HCT116 (cell line): ENCODE data around the gene APOBEC3G. TPM values are rescaled to one million over a fixed set of nuclear protein-coding genes. Genes with fewer than 3 reads are reported as not detected.

Experiments used
- ATAC-seq: fragments of 200-7000 bp; cut with Tn5 transposase; 2 replicates; pipeline ENCODE4 v1.9.1; 2020; ENCODE audit warnings: mild to moderate bottlenecking, moderate library complexity
- BruUV-seq: library from RNA; stranded (reverse); fragments of 400-500 nt; replicated peaks from 2 replicates; lab custom pipeline; 2021; lab: Mats Ljungman, UMichigan
- CTCF ChIA-PET: fragments of 300-600 bp; sonication (Branson Sonifier 250); formaldehyde crosslinking; loops from one replicate; lab custom pipeline; 2021; ENCODE audit warnings: antibody characterized with exemption; lab: Charles Lee
- POLR2A ChIA-PET: fragments of 300-600, 350-600 bp; sonication (Branson Sonifier 250); formaldehyde crosslinking; loops from one replicate; lab custom pipeline; 2021; ENCODE audit warnings: antibody characterized with exemption; lab: Charles Lee
- RAD21 ChIA-PET, 2 experiments: fragments of 300-600 bp; sonication (Branson Sonifier 250); formaldehyde crosslinking; loops; one replicate each; lab custom pipeline; 2023; ENCODE audit warnings: low total read pairs in 2 of 2; ENCODE audit not compliant: uncharacterized antibody in 2 of 2, unreplicated experiment in 2 of 2, low non-redundant PET in 1 of 2; lab: Charles Lee
- DNase-seq: peaks from one replicate; pipeline ENCODE4 v3.0.0-alpha.2; 2010; ENCODE audit warnings: low read depth, low spot score
- H2AFZ ChIP-seq: fragments of 200-600 bp; shearing (Covaris generic), sonication (generic); 2 replicates; pipeline ENCODE4 v1.6.1; 2017; ENCODE audit warnings: low read depth, mixed run types, mixed read lengths, antibody characterized with exemption, low read length; ENCODE audit not compliant: poor library complexity, severe bottlenecking
- H3K27ac ChIP-seq: 2 replicates; pipeline ENCODE4 v1.5.1; 2012; ENCODE audit warnings: low read depth, low read length
- H3K27me3 ChIP-seq: fragments of 200-600 bp; sonication (generic); 2 replicates; pipeline ENCODE4 v1.6.1; 2016; ENCODE audit warnings: mixed run types, low read length, mixed read lengths; ENCODE audit not compliant: insufficient read depth
- H3K36me3 ChIP-seq, 2 experiments: fragments of 200-500 bp in 1 of 2; fragments of 200-600 bp in 1 of 2; sonication (Bioruptor generic) in 1 of 2; sonication (generic) in 1 of 2; 2 replicates each; pipeline versions ENCODE4 v1.5.1 to v1.6.1; 2014 to 2016; ENCODE audit warnings: low read length in 2 of 2, inconsistent platforms in 1 of 2, mixed read lengths in 1 of 2, mixed run types in 1 of 2; ENCODE audit not compliant: insufficient read depth in 2 of 2, control insufficient read depth in 1 of 2
- H3K4me1 ChIP-seq, 2 experiments: fragments of 200-600 bp in 1 of 2; sonication (generic) in 1 of 2; 2 replicates each; pipeline versions ENCODE4 v1.5.1 to v1.6.1; 2012 to 2017; ENCODE audit warnings: low read length in 2 of 2, inconsistent platforms in 1 of 2, mild to moderate bottlenecking in 1 of 2, mixed read lengths in 1 of 2, mixed run types in 1 of 2, moderate library complexity in 1 of 2; ENCODE audit not compliant: insufficient read depth in 2 of 2, control insufficient read depth in 1 of 2
- H3K4me2 ChIP-seq: fragments of 200-600 bp; sonication (generic); 2 replicates; pipeline ENCODE4 v1.6.1; 2017; ENCODE audit warnings: mixed run types, low read length, mixed read lengths
- H3K4me3 ChIP-seq, 2 experiments: fragments of 200-600 bp in 1 of 2; sonication (generic) in 1 of 2; replicated peaks in 1 of 2; 2 replicates each; pipeline ENCODE4 v1.5.1; 2011 to 2016; ENCODE audit warnings: low read length in 2 of 2, control low read depth in 1 of 2, low read depth in 1 of 2, mild to moderate bottlenecking in 1 of 2, mixed read lengths in 1 of 2, mixed run types in 1 of 2
- H3K79me2 ChIP-seq: fragments of 200-600 bp; sonication (generic); 2 replicates; pipeline ENCODE4 v1.6.1; 2017; ENCODE audit warnings: mild to moderate bottlenecking, mixed run types, low read length, moderate library complexity, mixed read lengths; ENCODE audit not compliant: insufficient read depth
- H3K9ac ChIP-seq: fragments of 200-600 bp; sonication (generic); 2 replicates; pipeline ENCODE4 v1.6.1; 2016; ENCODE audit warnings: low read length, mixed read lengths
- H3K9me2 ChIP-seq: fragments of 200-600 bp; sonication (generic), shearing (Covaris generic); 2 replicates; pipeline ENCODE4 v1.6.1; 2017; ENCODE audit warnings: mixed run types, mild to moderate bottlenecking, moderate library complexity; ENCODE audit not compliant: insufficient read depth
- H3K9me3 ChIP-seq, 2 experiments: fragments of 200-500 bp in 1 of 2; fragments of 200-600 bp in 1 of 2; sonication (Bioruptor generic) in 1 of 2; sonication (generic) in 1 of 2; 2 replicates each; pipeline ENCODE4 v1.6.1; 2014 to 2017; ENCODE audit warnings: low read length in 2 of 2, mixed read lengths in 2 of 2, inconsistent platforms in 1 of 2, low read depth in 1 of 2, mild to moderate bottlenecking in 1 of 2, mixed run types in 1 of 2, moderate library complexity in 1 of 2; ENCODE audit not compliant: control insufficient read depth in 1 of 2, insufficient read depth in 1 of 2
- H4K20me1 ChIP-seq: fragments of 200-600 bp; sonication (generic), shearing (Covaris generic); 2 replicates; pipeline ENCODE4 v1.6.1; 2017; ENCODE audit warnings: mixed run types, mild to moderate bottlenecking, moderate library complexity; ENCODE audit not compliant: insufficient read depth
- ATF3 ChIP-seq: IDR thresholded peaks from 2 replicates; pipeline ENCODE4 v1.6.1; 2012
- CBX3 ChIP-seq: IDR thresholded peaks from 2 replicates; pipeline ENCODE4 v1.6.1; 2012; ENCODE audit warnings: low read depth
- CEBPB ChIP-seq: IDR thresholded peaks from 2 replicates; pipeline ENCODE4 v1.6.1; 2012; ENCODE audit warnings: low read depth
- CTCF ChIP-seq, 3 experiments: fragments of 200-600 bp in 1 of 3; sonication (generic) in 1 of 3; IDR thresholded peaks in 2 of 3; conservative IDR thresholded peaks in 1 of 3; 2 replicates each; pipeline ENCODE4 v1.5.1; 2012 to 2017; ENCODE audit warnings: low read depth in 2 of 3, low read length in 2 of 3, antibody characterized with exemption in 1 of 3, borderline replicate concordance in 1 of 3, control low read depth in 1 of 3, mild to moderate bottlenecking in 1 of 3, mixed read lengths in 1 of 3, mixed run types in 1 of 3, moderate library complexity in 1 of 3; ENCODE audit not compliant: insufficient read depth in 1 of 3
- ELF1 ChIP-seq: IDR thresholded peaks from 2 replicates; pipeline ENCODE4 v1.6.1; 2012; ENCODE audit warnings: low read depth, borderline replicate concordance
- EZH2 ChIP-seq: fragments of 200-600 bp; sonication (generic); IDR thresholded peaks from 2 replicates; pipeline ENCODE4 v1.6.1; 2017; ENCODE audit warnings: antibody characterized with exemption, mixed run types
- EZH2phosphoT487 ChIP-seq: fragments of 200-600 bp; IDR thresholded peaks from 2 replicates; pipeline ENCODE4 v1.6.1; 2018; ENCODE audit warnings: antibody characterized with exemption, borderline replicate concordance
- FOSL1 ChIP-seq: IDR thresholded peaks from 2 replicates; pipeline ENCODE4 v1.6.1; 2012; ENCODE audit warnings: low read depth
- JUND ChIP-seq: IDR thresholded peaks from 2 replicates; pipeline ENCODE4 v1.6.1; 2012
- MAX ChIP-seq: IDR thresholded peaks from 2 replicates; pipeline ENCODE4 v1.6.1; 2012
- POLR2A ChIP-seq: IDR thresholded peaks from 2 replicates; pipeline ENCODE4 v1.7.0; 2011; ENCODE audit warnings: borderline replicate concordance; ENCODE audit not compliant: insufficient read depth, insufficient read length; ENCODE audit errors: extremely low read depth
- POLR2AphosphoS5 ChIP-seq: IDR thresholded peaks from 2 replicates; pipeline ENCODE4 v1.6.1; 2011; ENCODE audit warnings: mild to moderate bottlenecking, low read depth, low read length, moderate library complexity
- REST ChIP-seq: IDR thresholded peaks from 2 replicates; pipeline ENCODE4 v1.6.1; 2012; ENCODE audit warnings: low read depth
- SIN3A ChIP-seq: IDR thresholded peaks from 2 replicates; pipeline ENCODE4 v1.6.1; 2012; ENCODE audit warnings: low read depth
- TCF7L2 ChIP-seq: IDR thresholded peaks from 2 replicates; pipeline ENCODE4 v1.7.0; 2011; ENCODE audit warnings: borderline replicate concordance, inconsistent platforms; ENCODE audit not compliant: insufficient read depth, insufficient read length; ENCODE audit errors: extremely low read depth
- YY1 ChIP-seq: IDR thresholded peaks from 2 replicates; pipeline ENCODE4 v1.6.1; 2011; ENCODE audit warnings: low read length, low read depth, moderate library complexity, mild to moderate bottlenecking; ENCODE audit not compliant: insufficient replicate concordance; ENCODE audit errors: extremely low read depth
- ZBTB33 ChIP-seq: IDR thresholded peaks from 2 replicates; pipeline ENCODE4 v1.6.1; 2011; ENCODE audit warnings: mild to moderate bottlenecking, low read length, moderate library complexity; ENCODE audit not compliant: insufficient replicate concordance; ENCODE audit errors: extremely low read depth
- ZFX ChIP-seq: fragments of 450-650 bp; IDR thresholded peaks from 2 replicates; pipeline ENCODE4 v1.6.1; 2017
- ZNF274 ChIP-seq: fragments of 200-500 bp; sonication (Bioruptor generic); IDR thresholded peaks from 2 replicates; pipeline ENCODE4 v1.6.1; 2014; ENCODE audit warnings: mild to moderate bottlenecking, low read depth, low read length, inconsistent platforms
- intact Hi-C: fragments of 100-400 bp; cut with micrococcal nuclease; formaldehyde crosslinking; loops from 2 replicates; pipeline ENCODE4 v1.10.0; 2022
- total RNA-seq: library from RNA; stranded (reverse); gene quantifications from one replicate; pipeline ENCODE4 v1.2.1, GENCODE V29; 2021; ENCODE audit not compliant: unreplicated experiment

APOBEC3G gene
- total RNA-seq, 1 experiment from 2014 or later: 0.71 TPM

- intact Hi-C loops: no loop called here
- Histone ChIP-seq H3K4me2 (no peak overlapping the region), H3K9ac (no peak overlapping the region), H3K9me3 (no peaks in the 10 kb centered on the region), H3K9me2 (no peaks in the 10 kb centered on the region), H3K4me1 (peaks cover 21 to 24% of the 10 kb centered on the region in 2 experiments), H3K27me3 (no peaks in the 10 kb centered on the region), H4K20me1 (no peaks in the 10 kb centered on the region), H3K4me3 (no peak overlapping the region), H2AFZ (no peak overlapping the region), H3K79me2 (no peaks in the 10 kb centered on the region), H3K27ac (no peak overlapping the region), H3K36me3 (no peaks in the 10 kb centered on the region)
- CTCF ChIA-PET: no interaction called here
- RAD21 ChIA-PET: no interaction called here
- DNase-seq (no peak), ATAC-seq (no peak)
- BruUV-seq: no TSS peak
- no peak for TF ChIP-seq FOSL1
- no peak for TF ChIP-seq CTCF (IDR thresholded peaks at IDR 0.05 in 2 of 3, conservative IDR thresholded peaks at IDR 0.05 in 1 of 3; ENCODE audit: borderline replicate concordance in 1 of 3, insufficient read depth in 1 of 3, low read depth in 2 of 3, low read length in 2 of 3)
- TF ChIP-seq MAX: no peak
- TF ChIP-seq ZFX: no peak
- TF ChIP-seq SIN3A: no peak
- no peak for TF ChIP-seq JUND
- TF ChIP-seq POLR2A: no peak
- no peak for TF ChIP-seq ATF3
- TF ChIP-seq CBX3: no peak
- TF ChIP-seq EZH2: no peak
- TF ChIP-seq REST: no peak
- TF ChIP-seq ZNF274: no peak
- TF ChIP-seq ELF1: no peak
- no peak for TF ChIP-seq ZBTB33
- TF ChIP-seq YY1: no peak
- no peak for TF ChIP-seq POLR2AphosphoS5
- no peak for TF ChIP-seq EZH2phosphoT487
- no peak for TF ChIP-seq CEBPB
- no peak for TF ChIP-seq TCF7L2
- POLR2A ChIA-PET: no interaction called here
Measured at GRCh38 chr22:39094717-39095389, 17.8 kb downstream of the APOBEC3G start.
